SU-DHL-6 (cell line): ENCODE results near the gene L3MBTL4.

Experiments used
- H2AFZ ChIP-seq: fragments of 200-600 bp; sonication (generic); 2 replicates; pipeline ENCODE4 v1.6.1; 2014; ENCODE audit warnings: low read depth, mild to moderate bottlenecking, moderate library complexity, mixed read lengths, antibody characterized with exemption, low read length; ENCODE audit not compliant: severe bottlenecking
- H3F3A ChIP-seq: fragments of 200-600 bp; shearing (Covaris generic); 2 replicates; pipeline ENCODE4 v1.6.0; 2016; ENCODE audit warnings: antibody characterized with exemption, mild to moderate bottlenecking; ENCODE audit not compliant: insufficient read depth
- H3K27ac ChIP-seq: fragments of 200-600 bp; sonication (generic); 2 replicates; pipeline ENCODE4 v1.5.1; 2016; ENCODE audit warnings: low read depth, mild to moderate bottlenecking, low read length, moderate library complexity, mixed read lengths
- H3K27me3 ChIP-seq: fragments of 200-600 bp; sonication (generic), shearing (Covaris generic); 2 replicates; pipeline ENCODE4 v1.6.0; 2014; ENCODE audit warnings: mild to moderate bottlenecking, low read length
- H3K36me3 ChIP-seq: fragments of 200-600 bp; sonication (generic); 2 replicates; pipeline ENCODE4 v1.6.1; 2014; ENCODE audit warnings: mild to moderate bottlenecking, low read length, mixed read lengths
- H3K4me2 ChIP-seq: fragments of 300-600, 200-600 bp; shearing (Covaris generic), sonication (generic); 2 replicates; pipeline ENCODE4 v1.6.0; 2014; ENCODE audit warnings: low read length, low read depth, mild to moderate bottlenecking; ENCODE audit not compliant: poor library complexity, severe bottlenecking
- H3K4me3 ChIP-seq: fragments of 200-600 bp; sonication (generic); 2 replicates; pipeline ENCODE4 v1.5.1; 2014; ENCODE audit warnings: antibody characterized with exemption, low read length, mild to moderate bottlenecking, mixed read lengths; ENCODE audit not compliant: insufficient read depth, poor library complexity, severe bottlenecking
- H3K79me2 ChIP-seq: fragments of 200-600 bp; sonication (generic); 2 replicates; pipeline ENCODE4 v1.6.1; 2014; ENCODE audit warnings: mild to moderate bottlenecking, low read length, moderate library complexity; ENCODE audit not compliant: insufficient read depth
- H3K9ac ChIP-seq: fragments of 200-600 bp; sonication (generic); 2 replicates; pipeline ENCODE4 v1.7.0; 2014; ENCODE audit warnings: mild to moderate bottlenecking, low read length
- H3K9me2 ChIP-seq: fragments of 200-600 bp; sonication (generic); replicated peaks from 2 replicates; pipeline ENCODE4 v1.6.1; 2014; ENCODE audit warnings: low read length; ENCODE audit not compliant: insufficient read depth
- H3K9me3 ChIP-seq: fragments of 200-600 bp; sonication (generic); 2 replicates; pipeline ENCODE4 v1.6.1; 2014; ENCODE audit warnings: low read length, mixed read lengths; ENCODE audit not compliant: insufficient read depth
- H4K20me1 ChIP-seq: fragments of 200-600 bp; sonication (generic); 2 replicates; pipeline ENCODE4 v1.6.1; 2014; ENCODE audit warnings: low read depth, mild to moderate bottlenecking, antibody characterized with exemption, low read length, moderate library complexity, mixed read lengths
- EZH2phosphoT487 ChIP-seq: fragments of 200-600 bp; sonication (generic), shearing (Covaris generic); conservative IDR thresholded peaks from 2 replicates; pipeline ENCODE4 v1.6.1; 2018; ENCODE audit warnings: mild to moderate bottlenecking, antibody characterized with exemption, low read length, moderate library complexity, mixed read lengths
- TF ChIP-seq, protein P1 (sequence below): fragments of 200-600 bp; sonication (generic); IDR thresholded peaks from one replicate; pipeline ENCODE4 v1.5.1; 2017; ENCODE audit warnings: antibody characterized with exemption, mild to moderate bottlenecking, low read length, moderate library complexity; ENCODE audit not compliant: insufficient read depth, poor library complexity, severe bottlenecking

L3MBTL4 gene

GRCh38 chr18:6431659-6432318, 17.1 kb upstream of the L3MBTL4 start:
- no peaks in the 10 kb centered on the region for H3K9me2 ChIP-seq
- no peak overlapping the region for H3K27ac ChIP-seq
- H2AFZ ChIP-seq = no peak overlapping the region
- no peak overlapping the region for H3K9ac ChIP-seq
- H3K9me3 ChIP-seq = no peaks in the 10 kb centered on the region
- no peaks in the 10 kb centered on the region for H3K27me3 ChIP-seq
- H4K20me1 ChIP-seq = no peaks in the 10 kb centered on the region
- TF ChIP-seq, protein P1, sequence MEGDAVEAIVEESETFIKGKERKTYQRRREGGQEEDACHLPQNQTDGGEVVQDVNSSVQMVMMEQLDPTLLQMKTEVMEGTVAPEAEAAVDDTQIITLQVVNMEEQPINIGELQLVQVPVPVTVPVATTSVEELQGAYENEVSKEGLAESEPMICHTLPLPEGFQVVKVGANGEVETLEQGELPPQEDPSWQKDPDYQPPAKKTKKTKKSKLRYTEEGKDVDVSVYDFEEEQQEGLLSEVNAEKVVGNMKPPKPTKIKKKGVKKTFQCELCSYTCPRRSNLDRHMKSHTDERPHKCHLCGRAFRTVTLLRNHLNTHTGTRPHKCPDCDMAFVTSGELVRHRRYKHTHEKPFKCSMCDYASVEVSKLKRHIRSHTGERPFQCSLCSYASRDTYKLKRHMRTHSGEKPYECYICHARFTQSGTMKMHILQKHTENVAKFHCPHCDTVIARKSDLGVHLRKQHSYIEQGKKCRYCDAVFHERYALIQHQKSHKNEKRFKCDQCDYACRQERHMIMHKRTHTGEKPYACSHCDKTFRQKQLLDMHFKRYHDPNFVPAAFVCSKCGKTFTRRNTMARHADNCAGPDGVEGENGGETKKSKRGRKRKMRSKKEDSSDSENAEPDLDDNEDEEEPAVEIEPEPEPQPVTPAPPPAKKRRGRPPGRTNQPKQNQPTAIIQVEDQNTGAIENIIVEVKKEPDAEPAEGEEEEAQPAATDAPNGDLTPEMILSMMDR = no peak
- TF ChIP-seq EZH2phosphoT487 = no peak
- no peaks in the 10 kb centered on the region for H3F3A ChIP-seq
- H3K79me2 ChIP-seq = no peaks in the 10 kb centered on the region
- no peak overlapping the region for H3K4me3 ChIP-seq
- no peak overlapping the region for H3K4me2 ChIP-seq
- H3K36me3 ChIP-seq = no peaks in the 10 kb centered on the region

DNA sequence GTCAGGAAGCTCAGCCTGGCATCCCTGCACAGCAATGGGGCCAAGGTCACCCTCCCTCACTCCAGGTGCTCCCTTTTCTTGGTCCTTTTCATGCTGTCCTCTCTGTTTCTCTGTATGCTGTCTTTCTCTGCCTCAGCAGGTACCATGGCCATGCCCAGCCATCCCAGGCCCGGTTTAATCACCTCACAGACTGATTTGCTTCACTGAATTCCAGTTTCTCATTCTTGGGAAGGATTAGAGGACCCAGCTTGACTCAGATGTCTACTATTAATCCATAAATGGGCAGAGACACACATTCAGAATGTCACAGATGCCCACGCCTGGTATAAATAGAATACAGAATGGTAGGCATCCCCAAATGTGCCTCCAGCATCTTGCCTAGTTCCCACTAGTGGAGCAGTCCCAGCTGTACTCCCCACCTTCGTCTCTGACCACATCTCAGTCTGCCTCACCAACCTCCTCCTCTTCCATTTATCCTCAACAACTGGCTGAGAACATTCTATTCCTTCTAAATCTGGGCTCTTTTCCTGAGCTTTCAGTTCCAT, 14.2 kb upstream of the L3MBTL4 start:
- no peaks in the 10 kb centered on the region for H3K36me3 ChIP-seq
- no peak for TF ChIP-seq EZH2phosphoT487
- TF ChIP-seq, protein P1 = no peak
- no peaks in the 10 kb centered on the region for H3K79me2 ChIP-seq
- no peak overlapping the region for H3K9ac ChIP-seq
- H3F3A ChIP-seq = no peaks in the 10 kb centered on the region
- no peaks in the 10 kb centered on the region for H3K9me2 ChIP-seq
- no peak overlapping the region for H2AFZ ChIP-seq
- no peak overlapping the region for H3K4me3 ChIP-seq
- no peak overlapping the region for H3K4me2 ChIP-seq
- no peaks in the 10 kb centered on the region for H3K9me3 ChIP-seq
- no peaks in the 10 kb centered on the region for H4K20me1 ChIP-seq
- H3K27ac ChIP-seq = no peak overlapping the region
- no peaks in the 10 kb centered on the region for H3K27me3 ChIP-seq

DNA sequence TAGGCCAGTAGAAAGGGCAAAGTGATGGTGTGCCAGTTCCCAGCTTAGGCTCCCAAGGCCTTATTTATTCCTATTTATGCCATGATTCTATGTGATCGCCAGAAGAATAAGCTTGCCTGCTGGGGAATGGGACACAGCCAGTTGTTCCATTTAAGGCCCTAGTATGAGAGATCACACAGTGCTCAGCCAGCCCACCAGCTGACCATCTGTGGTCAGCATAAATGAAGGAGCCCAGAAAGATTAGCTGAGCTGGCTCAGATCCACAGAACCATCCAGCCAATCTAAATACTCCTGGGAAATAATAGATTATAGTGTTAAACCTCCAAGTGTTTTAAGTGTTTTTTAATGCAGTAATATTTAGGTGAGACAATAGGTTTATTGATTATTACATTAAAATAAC, 12.6 kb upstream of the L3MBTL4 start:
- H3K79me2 ChIP-seq = no peaks in the 10 kb centered on the region
- H3F3A ChIP-seq = no peaks in the 10 kb centered on the region
- H3K4me2 ChIP-seq = no peak overlapping the region

More for the DNA sequence above, 12.6 kb upstream of the L3MBTL4 start:
- TF ChIP-seq, protein P1 = no peak
- no peak for TF ChIP-seq EZH2phosphoT487
- Histone ChIP-seq H3K27me3 (no peaks in the 10 kb centered on the region), H3K9me3 (no peaks in the 10 kb centered on the region), H3K4me3 (no peak overlapping the region), H3K9ac (no peak overlapping the region), H3K9me2 (no peaks in the 10 kb centered on the region), H3K27ac (no peak overlapping the region), H2AFZ (no peak overlapping the region), H3K36me3 (no peaks in the 10 kb centered on the region), H4K20me1 (no peaks in the 10 kb centered on the region)
